ENCODE measurements around the gene CLDN20.

GRCh38 chr6:155276638-155277037 lies 12.8 kb downstream of the CLDN20 start:
- TF ChIP-seq, protein P1, sequence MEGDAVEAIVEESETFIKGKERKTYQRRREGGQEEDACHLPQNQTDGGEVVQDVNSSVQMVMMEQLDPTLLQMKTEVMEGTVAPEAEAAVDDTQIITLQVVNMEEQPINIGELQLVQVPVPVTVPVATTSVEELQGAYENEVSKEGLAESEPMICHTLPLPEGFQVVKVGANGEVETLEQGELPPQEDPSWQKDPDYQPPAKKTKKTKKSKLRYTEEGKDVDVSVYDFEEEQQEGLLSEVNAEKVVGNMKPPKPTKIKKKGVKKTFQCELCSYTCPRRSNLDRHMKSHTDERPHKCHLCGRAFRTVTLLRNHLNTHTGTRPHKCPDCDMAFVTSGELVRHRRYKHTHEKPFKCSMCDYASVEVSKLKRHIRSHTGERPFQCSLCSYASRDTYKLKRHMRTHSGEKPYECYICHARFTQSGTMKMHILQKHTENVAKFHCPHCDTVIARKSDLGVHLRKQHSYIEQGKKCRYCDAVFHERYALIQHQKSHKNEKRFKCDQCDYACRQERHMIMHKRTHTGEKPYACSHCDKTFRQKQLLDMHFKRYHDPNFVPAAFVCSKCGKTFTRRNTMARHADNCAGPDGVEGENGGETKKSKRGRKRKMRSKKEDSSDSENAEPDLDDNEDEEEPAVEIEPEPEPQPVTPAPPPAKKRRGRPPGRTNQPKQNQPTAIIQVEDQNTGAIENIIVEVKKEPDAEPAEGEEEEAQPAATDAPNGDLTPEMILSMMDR (conservative IDR thresholded peaks at IDR 0.05 in 1 of 2, IDR thresholded peaks at IDR 0.05 in 1 of 2; ENCODE audit: extremely low read depth in 1 of 2, insufficient read depth in 1 of 2, low read depth in 1 of 2, low read length in 2 of 2): no peak
- no peak for TF ChIP-seq EZH2 (IDR thresholded peaks at IDR 0.05; ENCODE audit: borderline replicate concordance, low read length)

Measured in mammary epithelial cell (primary cell).